ENCODE measurements around the gene VSX1. TPM values are rescaled to one million over a fixed set of nuclear protein-coding genes. Genes with fewer than 3 reads are reported as not detected.

The VSX1 gene
- total RNA-seq, 4 donors from 2014 or later, result not detected

DNA sequence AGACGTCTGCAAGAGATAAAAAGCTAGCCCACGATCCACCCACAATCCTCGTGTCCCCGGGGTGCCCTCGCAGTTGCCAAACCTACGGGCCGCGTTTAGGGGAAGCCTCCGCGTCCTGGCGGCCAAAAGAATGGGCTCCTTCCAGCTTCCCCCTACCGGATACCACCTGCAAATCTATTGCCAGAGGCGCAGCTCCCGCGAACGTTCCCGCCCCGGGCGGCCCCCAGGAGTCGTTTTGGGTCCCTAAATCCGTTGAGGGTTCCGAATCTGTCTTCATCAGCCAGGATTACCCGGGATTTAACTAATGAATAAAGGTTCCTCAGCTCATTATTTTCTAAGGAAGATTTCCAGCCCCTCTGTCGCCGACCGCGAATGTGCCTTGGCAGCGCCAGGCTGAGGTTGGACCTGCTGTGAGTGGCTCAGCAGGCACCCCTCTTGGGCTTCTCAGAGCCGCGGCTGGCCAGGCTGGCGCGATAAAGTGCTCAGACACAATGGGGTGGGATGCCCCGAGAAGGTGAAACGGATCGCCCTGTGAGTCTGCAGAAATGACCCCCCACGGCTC is 2.8 kb upstream of the VSX1 start:
- no peaks in the 10 kb centered on the region for H3K36me3 ChIP-seq
- no peaks in the 10 kb centered on the region for H3K9me3 ChIP-seq
- H3K4me3 ChIP-seq, result no peak overlapping the region
- WGBS, 2 donors (ENCODE audit: low coverage in 1 of 2), result 2 to 50% methylated on average over 1 to 28 of the region's 36 CpGs
- TF ChIP-seq, protein P1, sequence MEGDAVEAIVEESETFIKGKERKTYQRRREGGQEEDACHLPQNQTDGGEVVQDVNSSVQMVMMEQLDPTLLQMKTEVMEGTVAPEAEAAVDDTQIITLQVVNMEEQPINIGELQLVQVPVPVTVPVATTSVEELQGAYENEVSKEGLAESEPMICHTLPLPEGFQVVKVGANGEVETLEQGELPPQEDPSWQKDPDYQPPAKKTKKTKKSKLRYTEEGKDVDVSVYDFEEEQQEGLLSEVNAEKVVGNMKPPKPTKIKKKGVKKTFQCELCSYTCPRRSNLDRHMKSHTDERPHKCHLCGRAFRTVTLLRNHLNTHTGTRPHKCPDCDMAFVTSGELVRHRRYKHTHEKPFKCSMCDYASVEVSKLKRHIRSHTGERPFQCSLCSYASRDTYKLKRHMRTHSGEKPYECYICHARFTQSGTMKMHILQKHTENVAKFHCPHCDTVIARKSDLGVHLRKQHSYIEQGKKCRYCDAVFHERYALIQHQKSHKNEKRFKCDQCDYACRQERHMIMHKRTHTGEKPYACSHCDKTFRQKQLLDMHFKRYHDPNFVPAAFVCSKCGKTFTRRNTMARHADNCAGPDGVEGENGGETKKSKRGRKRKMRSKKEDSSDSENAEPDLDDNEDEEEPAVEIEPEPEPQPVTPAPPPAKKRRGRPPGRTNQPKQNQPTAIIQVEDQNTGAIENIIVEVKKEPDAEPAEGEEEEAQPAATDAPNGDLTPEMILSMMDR (IDR thresholded peaks at IDR 0.05), result no peak
- no peak for TF ChIP-seq EP300 (IDR thresholded peaks at IDR 0.05)
- TF ChIP-seq POLR2A (IDR thresholded peaks at IDR 0.05), result no peak
- TF ChIP-seq POLR2AphosphoS5 (IDR thresholded peaks at IDR 0.05), result no peak
- peaks cover 0 to 38% (median 10%) of the 10 kb centered on the region in 3 donors for H3K4me1 ChIP-seq
- no peak for ATAC-seq
- no peak overlapping the region for H3K27ac ChIP-seq
- peaks cover 100% of the 10 kb centered on the region for H3K27me3 ChIP-seq

DNA sequence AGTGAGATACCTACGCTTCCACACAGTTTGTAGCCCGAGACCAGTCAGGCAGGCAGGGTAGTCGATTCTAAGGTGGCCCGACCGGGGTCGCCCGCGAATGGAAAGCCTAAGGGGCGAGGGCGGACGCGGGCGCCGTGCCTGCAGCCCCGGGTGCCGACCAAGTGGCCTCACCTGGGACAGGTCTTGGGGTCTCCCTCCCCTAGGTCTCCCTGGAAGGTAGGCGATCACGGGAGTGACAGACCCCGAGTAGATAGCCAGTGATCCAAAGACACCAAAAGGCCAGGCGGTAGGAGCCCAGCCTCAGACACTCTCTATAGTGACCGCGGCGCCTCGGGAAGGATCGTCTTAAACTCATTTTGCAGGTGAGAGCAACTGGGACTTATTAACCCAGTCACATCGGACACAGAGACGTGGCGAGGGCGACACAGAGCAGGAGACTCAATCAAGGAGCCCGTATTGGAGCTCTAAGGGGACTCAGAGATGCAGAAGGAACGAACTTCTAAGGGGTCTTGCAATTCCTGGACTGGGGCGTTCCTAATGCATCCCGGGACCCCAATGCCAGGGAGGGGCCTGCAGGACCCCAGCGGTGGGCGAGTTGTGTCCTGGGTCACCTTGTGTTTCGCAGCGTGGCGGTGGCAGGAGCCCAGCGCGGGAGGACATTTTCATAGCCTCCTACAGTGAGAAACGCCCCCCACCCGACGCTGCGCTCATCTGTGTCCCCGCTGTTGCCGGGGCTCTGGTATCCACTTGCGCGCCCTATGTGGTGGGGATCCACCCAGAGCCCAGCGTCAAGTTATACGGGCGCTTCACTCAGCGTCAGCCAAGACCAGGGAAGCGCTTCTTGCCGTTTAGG is 2.1 kb upstream of the VSX1 start:
- TF ChIP-seq, protein P1 (IDR thresholded peaks at IDR 0.05), result no peak
- H3K27ac ChIP-seq, result no peak overlapping the region
- H3K27me3 ChIP-seq, result peaks cover 100% of the 10 kb centered on the region
- WGBS, 2 donors (ENCODE audit: low coverage in 1 of 2), result 0 to 8% methylated on average over 5 to 12 of the region's 54 CpGs
- no peak for ATAC-seq
- no peaks in the 10 kb centered on the region for H3K36me3 ChIP-seq
- no peaks in the 10 kb centered on the region for H3K9me3 ChIP-seq
- H3K4me3 ChIP-seq, result no peak overlapping the region
- peaks cover 0 to 38% (median 10%) of the 10 kb centered on the region in 3 donors for H3K4me1 ChIP-seq

DNA sequence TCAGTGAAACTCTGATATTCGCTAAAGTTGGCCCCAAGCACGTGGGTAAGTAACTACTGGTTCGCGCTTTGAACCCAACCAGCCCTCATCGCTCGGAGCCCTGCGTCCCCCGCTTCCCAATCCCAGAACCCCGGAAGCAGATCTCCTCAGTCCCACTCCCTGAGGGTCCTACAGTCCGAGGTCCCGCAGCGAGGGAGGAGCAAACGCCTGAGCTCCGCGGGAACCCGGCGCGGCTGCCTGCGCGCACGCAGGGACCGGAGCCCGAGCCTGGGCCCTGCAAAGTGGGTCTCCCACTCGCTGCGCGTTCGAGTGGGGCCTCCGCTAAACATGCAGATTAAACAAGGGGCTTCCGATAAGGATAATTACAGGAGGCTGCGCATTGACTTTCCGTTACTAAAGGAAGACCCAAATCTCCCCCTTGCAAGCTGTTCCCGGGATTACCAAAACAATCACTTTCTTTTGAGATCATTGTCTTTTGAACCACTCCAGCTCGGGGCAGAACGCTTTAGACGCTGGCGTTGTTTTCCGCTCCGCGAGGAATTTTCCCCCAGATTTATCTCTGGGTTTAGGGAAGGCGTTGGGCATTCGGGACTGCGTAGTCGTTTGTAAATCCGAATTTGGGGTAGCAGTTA is 1.3 kb upstream of the VSX1 start:
- H3K27me3 ChIP-seq, result peaks cover 98% of the 10 kb centered on the region
- no peak for ATAC-seq

DNA sequence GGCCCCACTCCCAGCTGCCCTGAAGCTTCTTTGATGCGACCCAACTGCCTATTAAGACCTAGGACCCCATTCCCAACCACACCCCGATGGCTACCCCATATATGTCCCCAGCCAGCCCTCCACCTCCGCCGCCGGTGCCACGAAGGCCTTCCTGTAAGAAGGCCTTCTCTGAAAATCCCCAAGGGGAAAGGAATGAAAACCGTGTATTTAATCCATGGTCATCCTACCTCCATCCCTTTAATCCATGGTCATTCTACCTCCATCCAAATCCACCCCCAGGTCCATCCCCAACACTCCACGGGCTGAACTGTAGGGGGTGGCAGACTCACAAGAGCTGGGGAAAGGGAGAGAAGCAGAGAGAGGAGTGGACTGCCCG is 545 bp upstream of the VSX1 start:
- H3K4me3 ChIP-seq, result no peak overlapping the region
- H3K27me3 ChIP-seq, result peaks cover 95% of the 10 kb centered on the region
- H3K36me3 ChIP-seq, result no peaks in the 10 kb centered on the region
- ATAC-seq, result no peak
- TF ChIP-seq, protein P1 (IDR thresholded peaks at IDR 0.05), result no peak
- no peak for TF ChIP-seq POLR2A (IDR thresholded peaks at IDR 0.05)
- no peak for TF ChIP-seq EP300 (IDR thresholded peaks at IDR 0.05)
- TF ChIP-seq POLR2AphosphoS5 (IDR thresholded peaks at IDR 0.05), result no peak
- peaks cover 0 to 47% (median 13%) of the 10 kb centered on the region in 3 donors for H3K4me1 ChIP-seq
- H3K27ac ChIP-seq, result no peak overlapping the region
- no peaks in the 10 kb centered on the region for H3K9me3 ChIP-seq
- WGBS, 2 donors (ENCODE audit: low coverage in 1 of 2), result 8 to 11% methylated on average over 2 to 7 of the region's 9 CpGs

More for the DNA sequence above, 1.3 kb upstream of the VSX1 start:
- H3K9me3 ChIP-seq, result no peaks in the 10 kb centered on the region
- TF ChIP-seq, protein P1 (IDR thresholded peaks at IDR 0.05), result no peak
- TF ChIP-seq POLR2A (IDR thresholded peaks at IDR 0.05) (no peak), EP300 (IDR thresholded peaks at IDR 0.05) (no peak), POLR2AphosphoS5 (IDR thresholded peaks at IDR 0.05) (no peak)
- H3K36me3 ChIP-seq, result no peaks in the 10 kb centered on the region
- peaks cover 0 to 39% (median 10%) of the 10 kb centered on the region in 3 donors for H3K4me1 ChIP-seq
- WGBS, 2 donors (ENCODE audit: low coverage in 1 of 2), result 0 to 2% methylated on average over 14 to 17 of the region's 44 CpGs
- no peak overlapping the region for H3K27ac ChIP-seq
- no peak overlapping the region for H3K4me3 ChIP-seq

All from gastroesophageal sphincter (tissue), 4 donors.